HEK293T (cell line): ENCODE results near the gene OBP2B.

Experiments used
- ARNT ChIP-seq: fragments of 450-650 bp; IDR thresholded peaks from 2 replicates; pipeline ENCODE4 v1.6.1; 2017; ENCODE audit warnings: mild to moderate bottlenecking
- BHLHE40 ChIP-seq: fragments of 450-650 bp; IDR thresholded peaks from 2 replicates; pipeline ENCODE4 v1.6.1; 2016; ENCODE audit warnings: mild to moderate bottlenecking, moderate library complexity, borderline replicate concordance
- ELF4 ChIP-seq: fragments of 450-650 bp; IDR thresholded peaks from 2 replicates; pipeline ENCODE4 v1.6.1; 2017; ENCODE audit warnings: antibody characterized with exemption
- SP1 ChIP-seq: fragments of 450-650 bp; IDR thresholded peaks from 2 replicates; pipeline ENCODE4 v1.6.1; 2017

- TF ChIP-seq BHLHE40 (no peak), SP1 (no peak), ELF4 (no peak), ARNT (no peak)
Observed at GRCh38 chr9:133181561-133181960, 27.5 kb downstream of the OBP2B start.
